ENCODE data around the gene AKTIP. TPM values are rescaled to one million over a fixed set of nuclear protein-coding genes. Genes with fewer than 3 reads are reported as not detected.
A peak's percentile ranks its signal among the peaks of the same experiment; 100 is the strongest.

Gene AKTIP
- total RNA-seq, 1 donor from 2014 or later = 32.2 TPM

- Histone ChIP-seq H3K36me3 (no peaks in the 10 kb centered on the region), H3K9me3 (no peaks in the 10 kb centered on the region), H3K27ac (peak overlapping the region; percentile 95), H3K27me3 (no peaks in the 10 kb centered on the region), H3K4me3 (peak overlapping the region; percentile 63 to 70), H3K4me1 (peaks cover 39% of the 10 kb centered on the region)
- TF ChIP-seq POLR2AphosphoS5 (IDR thresholded peaks at IDR 0.05; ENCODE audit: insufficient read depth in 1 of 2, low read depth in 1 of 2) = peak in 1 of 2 donors; percentile 39
- TF ChIP-seq POLR2A (IDR thresholded peaks at IDR 0.05) = no peak
- intact Hi-C loops (cut with DNase I) = no loop called here
- DNase-seq (ENCODE audit: extremely low spot score in 2 of 2) = no peak
These were observed 1.1 kb upstream of the AKTIP start for GRCh38 chr16:53503991-53504663.

GRCh38 chr16:53503270-53503923 lies 388 bp upstream of the AKTIP start:
- Histone ChIP-seq H3K4me1 (peaks cover 39% of the 10 kb centered on the region), H3K4me3 (peak overlapping the region; percentile 64 to 70), H3K27ac (peak overlapping the region; percentile 95), H3K36me3 (peaks cover 0 to 4% of the 10 kb centered on the region in 2 donors), H3K9me3 (no peaks in the 10 kb centered on the region), H3K27me3 (no peaks in the 10 kb centered on the region)
- peak; percentile 100 for DNase-seq (ENCODE audit: extremely low spot score in 2 of 2)
- TF ChIP-seq CTCF (IDR thresholded peaks at IDR 0.05) (no peak), POLR2AphosphoS5 (IDR thresholded peaks at IDR 0.05; ENCODE audit: insufficient read depth in 1 of 2, low read depth in 1 of 2) (peak; percentile 93 to 99), POLR2A (IDR thresholded peaks at IDR 0.05) (peak; percentile 59 to 92)
- intact Hi-C loops (cut with DNase I) = no loop called here

GRCh38 chr16:53501216-53501859 lies 1.7 kb downstream of the AKTIP start:
- Histone ChIP-seq H3K4me3 (peak overlapping the region; percentile 64 to 70), H3K27ac (no peak overlapping the region), H3K36me3 (peaks cover 0 to 21% of the 10 kb centered on the region in 2 donors), H3K9me3 (no peaks in the 10 kb centered on the region), H3K27me3 (no peaks in the 10 kb centered on the region), H3K4me1 (peaks cover 39% of the 10 kb centered on the region)
- TF ChIP-seq POLR2A (IDR thresholded peaks at IDR 0.05) = no peak
- no peak for TF ChIP-seq POLR2AphosphoS5 (IDR thresholded peaks at IDR 0.05; ENCODE audit: insufficient read depth in 1 of 2, low read depth in 1 of 2)
- TF ChIP-seq CTCF (IDR thresholded peaks at IDR 0.05) = no peak
- no peak for DNase-seq (ENCODE audit: extremely low spot score in 2 of 2)
- intact Hi-C loops (cut with DNase I) = no loop called here

- intact Hi-C loops (cut with DNase I) = no loop called here
- DNase-seq (ENCODE audit: extremely low spot score in 2 of 2) = no peak
These were observed 4.0 kb downstream of the AKTIP start for GRCh38 chr16:53498984-53499383.

More at GRCh38 chr16:53498984-53499383, 4.0 kb downstream of the AKTIP start:
- TF ChIP-seq POLR2AphosphoS5 (IDR thresholded peaks at IDR 0.05; ENCODE audit: insufficient read depth in 1 of 2, low read depth in 1 of 2) (no peak), POLR2A (IDR thresholded peaks at IDR 0.05) (no peak), CTCF (IDR thresholded peaks at IDR 0.05) (no peak)
- H3K4me3 ChIP-seq = no peak overlapping the region
- no peak overlapping the region for H3K27ac ChIP-seq
- no peaks in the 10 kb centered on the region for H3K27me3 ChIP-seq
- H3K4me1 ChIP-seq = peaks cover 28% of the 10 kb centered on the region
- H3K9me3 ChIP-seq = no peaks in the 10 kb centered on the region
- peaks cover 0 to 44% of the 10 kb centered on the region in 2 donors for H3K36me3 ChIP-seq
